ENCODE data around the gene CARD6.
"Not testable (repeated sequence)": the region's sequence is repeated elsewhere in the genome, so short reads cannot be mapped to it uniquely, and the experiment has no call there.

Gene CARD6

GRCh38 chr5:40873286-40873880, 32.2 kb downstream of the CARD6 start:
- DNase-seq: no peak

GRCh38 chr5:40875958-40876357, 34.8 kb downstream of the CARD6 start:
- DNase-seq: no peak

DNA sequence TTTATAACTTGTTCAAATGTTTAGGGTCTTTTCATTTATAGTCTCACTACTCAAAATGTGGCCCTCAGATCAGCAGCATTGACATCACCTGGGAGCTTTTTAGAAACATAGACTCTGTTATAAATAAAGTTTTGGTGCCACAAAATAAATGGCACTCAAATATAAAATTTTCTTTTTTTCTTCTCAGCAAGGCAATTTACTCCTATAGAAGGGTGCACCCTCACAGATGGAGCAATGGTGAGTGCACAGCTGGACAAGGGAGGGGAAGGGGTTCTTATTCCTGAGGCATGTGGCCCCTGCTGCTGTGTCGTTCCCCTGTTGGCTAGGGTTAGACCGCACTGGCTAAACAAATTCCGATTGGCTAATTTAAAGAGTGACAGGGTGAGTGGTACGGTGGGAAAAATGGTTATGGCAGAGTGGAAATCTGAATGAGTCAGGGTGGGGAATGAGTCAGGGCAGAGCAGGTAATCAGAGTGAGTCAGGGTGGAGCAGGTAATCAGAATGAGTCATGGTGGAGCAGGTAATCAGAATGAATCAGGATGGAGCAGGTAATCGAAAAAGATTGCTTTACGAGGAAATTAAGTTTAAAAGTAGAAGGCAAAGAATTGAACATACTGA, 36.3 kb downstream of the CARD6 start:
- peak; percentile 27 for DNase-seq

DNA sequence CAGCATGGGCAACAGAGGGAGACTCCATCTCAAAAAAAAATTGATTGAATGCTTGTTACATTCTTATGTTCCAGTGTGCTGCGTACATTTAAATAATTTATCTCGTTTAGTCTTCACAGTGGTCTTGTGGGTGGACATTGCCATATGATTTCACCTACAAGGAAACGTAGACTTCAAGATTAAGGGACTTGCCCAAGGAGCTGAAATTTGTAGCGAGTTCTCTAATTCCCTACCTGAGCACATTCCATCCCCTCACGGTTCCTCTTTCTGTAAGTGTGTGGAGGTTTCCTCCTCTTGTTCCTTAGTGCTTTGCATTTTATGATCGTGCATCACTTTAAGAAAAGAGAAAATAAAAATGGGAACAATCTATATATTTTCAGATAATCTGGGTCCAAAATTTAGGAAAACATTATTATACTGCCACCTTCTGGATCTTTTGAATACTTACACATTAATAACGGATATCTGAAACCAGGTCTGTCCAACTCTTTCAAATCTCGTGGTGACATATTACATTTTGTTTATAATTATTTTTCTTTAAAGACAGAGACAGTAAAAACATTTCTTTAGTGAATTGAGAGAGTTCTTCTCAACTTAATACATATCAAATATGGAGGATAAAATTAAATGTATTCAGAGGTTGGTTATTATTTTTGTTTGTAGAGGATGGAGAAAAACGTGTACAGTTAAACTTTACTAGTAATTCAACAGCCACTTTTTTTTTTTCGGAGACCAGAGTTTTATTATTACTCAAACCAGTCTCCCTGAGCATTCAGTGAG, 38.2 kb downstream of the CARD6 start:
- no peak for DNase-seq

DNA sequence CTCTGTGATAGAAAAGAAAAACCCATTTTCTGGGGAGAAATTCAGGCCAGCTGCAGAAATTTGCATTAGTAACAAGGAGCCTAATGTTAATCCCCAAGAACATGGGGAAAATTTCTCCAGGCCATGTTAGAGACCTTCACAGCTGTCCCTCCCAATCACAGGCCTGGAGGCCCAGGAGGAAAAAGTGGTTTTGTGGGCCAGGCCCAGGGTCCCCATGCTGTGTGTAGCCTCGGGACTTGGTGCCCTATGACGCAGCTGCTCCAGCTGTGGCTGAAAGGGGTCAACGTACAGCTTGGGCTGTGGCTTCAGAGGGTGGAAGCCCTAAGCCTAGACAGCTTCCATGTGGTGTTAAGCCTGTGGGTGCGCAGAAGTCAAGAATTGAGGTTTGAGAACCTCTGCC, 41.1 kb downstream of the CARD6 start:
- no peak for DNase-seq

- DNase-seq: not testable (repeated sequence)
Observed at GRCh38 chr5:40883051-40883450, 41.9 kb downstream of the CARD6 start.

DNA sequence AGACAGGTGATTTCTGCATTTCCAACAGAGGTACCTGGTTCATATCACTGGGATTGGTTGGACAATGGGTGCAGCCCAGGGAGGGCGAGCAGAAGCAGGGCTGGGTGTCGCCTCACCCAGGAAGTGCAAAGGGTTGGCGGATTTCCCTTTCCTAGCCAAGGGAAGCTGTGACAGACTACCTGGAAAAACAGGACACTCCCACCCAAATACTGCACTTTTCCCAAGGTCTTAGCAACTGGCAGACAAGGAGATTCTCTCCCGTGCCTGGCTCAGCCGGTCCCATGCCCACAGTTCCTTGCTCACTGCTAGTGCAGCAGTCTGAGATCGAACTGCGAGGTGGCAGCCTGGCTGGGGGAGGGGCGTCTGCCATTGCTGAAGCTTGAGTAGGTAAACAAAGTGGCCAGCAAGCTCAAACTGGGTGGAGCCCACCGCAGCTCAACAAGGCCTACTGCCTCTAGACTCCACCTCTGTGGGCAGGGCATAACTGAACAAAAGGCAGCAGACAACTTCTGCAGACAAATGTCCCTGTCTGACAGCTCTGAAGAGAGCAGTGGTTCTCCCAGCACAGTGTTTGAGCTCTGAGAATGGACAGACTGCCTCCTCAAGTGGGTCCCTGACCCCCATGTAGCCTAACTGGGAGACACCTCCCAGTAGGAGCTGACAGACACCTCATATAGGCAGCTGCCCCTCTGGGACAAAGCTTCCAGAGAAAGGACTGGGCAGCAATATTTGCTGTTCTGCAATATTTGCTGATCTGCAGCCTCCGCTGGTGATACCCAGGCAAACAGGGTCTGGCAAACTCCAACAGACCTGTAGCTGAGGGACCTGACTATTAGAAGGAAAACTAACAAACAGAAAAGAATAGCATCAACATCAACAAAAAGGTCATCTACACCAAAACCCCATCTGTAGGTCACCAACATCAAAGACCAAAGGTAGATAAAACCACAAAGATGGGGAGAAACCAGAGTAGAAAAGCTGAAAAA, 54.6 kb downstream of the CARD6 start:
- not testable (repeated sequence) for DNase-seq

GRCh38 chr5:40904205-40904993, 63.2 kb downstream of the CARD6 start:
- peak; percentile 42 for DNase-seq

DNA sequence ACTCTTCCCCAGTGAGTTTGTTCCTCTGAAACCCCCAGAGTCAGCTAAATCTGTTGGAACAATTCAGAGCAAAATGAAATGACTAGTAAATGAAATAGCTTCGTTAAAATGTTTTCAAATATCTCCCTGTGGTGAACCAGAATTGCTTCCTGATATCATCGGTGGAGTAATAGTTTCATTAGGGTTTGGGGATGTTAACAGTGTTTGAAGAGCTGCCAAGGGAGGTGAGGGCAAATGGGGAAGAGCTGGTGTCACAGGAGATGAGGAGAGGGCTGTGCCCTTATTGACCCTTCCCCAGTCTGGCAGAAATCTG, 63.8 kb downstream of the CARD6 start:
- DNase-seq: no peak

- no peak for DNase-seq
Observed at GRCh38 chr5:40906351-40906751, 65.2 kb downstream of the CARD6 start.

GRCh38 chr5:40909264-40909663, 68.1 kb downstream of the CARD6 start, which contains the start of gene C7:
TSS of gene C7 (plus strand) at chr5:40909497. CDS start at chr5:40909611, 114 bp downstream.
- DNase-seq: no peak

- DNase-seq: no peak
Observed at GRCh38 chr5:40909723-40910122, 68.6 kb downstream of the CARD6 start.
